Measurements from ENCODE around the gene OOEP. TPM values are rescaled to one million over a fixed set of nuclear protein-coding genes. Genes with fewer than 3 reads are reported as not detected.
"Not testable (repeated sequence)": the region's sequence is repeated elsewhere in the genome, so short reads cannot be mapped to it uniquely, and the experiment has no call there.

Gene OOEP
- total RNA-seq, 1 donor from 2014 or later = 1.2 TPM

GRCh38 chr6:73395875-73396274 is 26.2 kb upstream of the OOEP start:
- H3K9me3 ChIP-seq = no peaks in the 10 kb centered on the region
- no peak for ATAC-seq
- no peaks in the 10 kb centered on the region for H3K27me3 ChIP-seq
- intact Hi-C loops (cut with DNase I) = no loop called here
- H3K4me1 ChIP-seq = no peaks in the 10 kb centered on the region
- no peak for DNase-seq
- no peak overlapping the region for H3K4me3 ChIP-seq
- no peaks in the 10 kb centered on the region for H3K36me3 ChIP-seq
- no peak for TF ChIP-seq CTCF (IDR thresholded peaks at IDR 0.05)
- no peak overlapping the region for H3K27ac ChIP-seq

DNA sequence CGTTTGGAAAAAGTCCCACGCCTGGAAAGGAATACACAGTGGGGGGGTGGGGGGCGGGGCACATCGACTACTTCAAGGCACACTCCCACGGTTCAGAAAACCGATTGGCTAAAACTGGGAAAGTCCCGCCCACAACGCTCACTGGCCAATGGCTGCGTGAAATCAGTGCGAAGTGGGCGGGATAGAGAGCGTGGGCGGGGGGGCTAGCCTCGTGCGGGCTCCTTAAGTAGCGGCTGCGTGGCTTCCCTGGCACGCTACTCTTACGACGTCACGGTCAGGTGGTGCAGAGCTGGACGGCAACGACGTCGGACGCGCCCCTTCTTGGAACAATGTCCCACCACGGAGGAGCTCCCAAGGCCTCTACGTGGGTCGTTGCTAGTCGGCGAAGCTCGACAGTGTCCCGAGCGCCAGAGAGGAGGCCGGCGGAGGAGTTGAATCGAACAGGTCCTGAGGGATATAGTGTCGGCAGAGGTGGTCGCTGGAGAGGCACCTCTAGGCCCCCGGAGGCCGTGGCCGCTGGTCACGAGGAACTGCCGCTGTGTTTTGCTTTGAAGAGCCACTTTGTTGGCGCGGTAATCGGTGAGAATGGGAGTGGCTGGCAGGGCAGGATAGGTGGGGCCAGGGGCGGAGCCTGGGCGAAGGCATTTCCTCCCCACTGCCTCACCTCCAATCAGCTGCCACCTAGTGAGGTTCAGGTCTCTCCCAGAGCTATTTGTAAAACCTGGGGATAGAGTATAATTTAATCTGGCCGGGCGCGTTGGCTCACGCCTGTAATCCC is 25.1 kb upstream of the OOEP start, which contains the start of gene DDX43:
Gene DDX43 (plus strand): TSS at position 252 of the 778 bp plus-strand sequence. CDS start 78 bp downstream, at position 330.
- ATAC-seq (peak; percentile 92), DNase-seq (peak; percentile 87)
- Histone ChIP-seq H3K4me1 (no peaks in the 10 kb centered on the region), H3K9me3 (no peaks in the 10 kb centered on the region), H3K36me3 (no peaks in the 10 kb centered on the region), H3K4me3 (peak within 1 kb of the TSS; percentile 36), H3K27ac (peak within 1 kb of the TSS; percentile 58), H3K27me3 (no peaks in the 10 kb centered on the region)
- intact Hi-C loops (cut with DNase I) = no loop called here
- no peak for TF ChIP-seq CTCF (IDR thresholded peaks at IDR 0.05)

GRCh38 chr6:73393278-73393677 is 23.6 kb upstream of the OOEP start:
- H3K27me3 ChIP-seq = no peaks in the 10 kb centered on the region
- peaks cover 3% of the 10 kb centered on the region for H3K4me1 ChIP-seq
- intact Hi-C loops (cut with DNase I) = no loop called here
- H3K27ac ChIP-seq = no peak overlapping the region
- no peaks in the 10 kb centered on the region for H3K9me3 ChIP-seq
- no peak for TF ChIP-seq CTCF (IDR thresholded peaks at IDR 0.05)
- DNase-seq (no peak), ATAC-seq (no peak)
- no peak overlapping the region for H3K4me3 ChIP-seq
- H3K36me3 ChIP-seq = no peaks in the 10 kb centered on the region

DNA sequence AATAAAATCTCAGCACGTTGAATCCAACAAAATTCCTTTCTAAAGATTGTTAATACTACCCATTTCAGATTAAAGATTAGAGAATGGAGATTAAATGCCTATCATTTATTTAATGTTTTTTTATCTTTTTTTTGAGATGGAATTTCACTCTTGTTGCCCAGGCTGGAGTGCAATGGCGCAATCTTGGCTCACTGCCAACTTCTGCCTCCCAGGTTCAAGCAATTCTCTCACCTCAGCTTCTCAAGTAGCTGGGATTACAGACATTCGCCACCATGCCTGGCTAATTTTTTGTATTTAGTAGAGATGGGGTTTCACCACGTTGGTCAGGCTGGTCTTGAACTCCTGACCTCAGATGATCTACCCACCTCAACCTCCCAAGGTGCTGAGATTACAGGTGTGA is 22.5 kb upstream of the OOEP start:
- H3K27me3 ChIP-seq; ATAC-seq; DNase-seq; intact Hi-C loops (cut with DNase I); H3K4me1 ChIP-seq; H3K4me3 ChIP-seq; H3K9me3 ChIP-seq; H3K27ac ChIP-seq; H3K36me3 ChIP-seq: not testable (repeated sequence)

- H3K27me3 ChIP-seq = no peaks in the 10 kb centered on the region
- no peaks in the 10 kb centered on the region for H3K36me3 ChIP-seq
- H3K27ac ChIP-seq = no peak overlapping the region
- TF ChIP-seq CTCF (IDR thresholded peaks at IDR 0.05) = no peak
- intact Hi-C loops (cut with DNase I) = no loop called here
- no peak for DNase-seq
- no peak for ATAC-seq
- no peak overlapping the region for H3K4me3 ChIP-seq
- H3K4me1 ChIP-seq = peaks cover 5% of the 10 kb centered on the region
- H3K9me3 ChIP-seq = no peaks in the 10 kb centered on the region
Observed at GRCh38 chr6:73391675-73392074, 22.0 kb upstream of the OOEP start.

- peaks cover 5% of the 10 kb centered on the region for H3K4me1 ChIP-seq
- H3K9me3 ChIP-seq = no peaks in the 10 kb centered on the region
- no peaks in the 10 kb centered on the region for H3K27me3 ChIP-seq
- TF ChIP-seq CTCF (IDR thresholded peaks at IDR 0.05) = no peak
- intact Hi-C loops (cut with DNase I) = no loop called here
- H3K4me3 ChIP-seq = no peak overlapping the region
- H3K36me3 ChIP-seq = no peaks in the 10 kb centered on the region
- DNase-seq (no peak), ATAC-seq (no peak)
- H3K27ac ChIP-seq = no peak overlapping the region
Observed at GRCh38 chr6:73389854-73390253, 20.2 kb upstream of the OOEP start.
